Liver (tissue), 3 donors: ENCODE results near the gene PPP6R2.

Source experiments
- CTCF ChIP-seq: fragments of 150-350 bp; IDR thresholded peaks from 2 replicates; pipeline ENCODE4 v1.5.1; 2017; ENCODE audit warnings: improper control_type of control experiment, low read depth, low read length; ENCODE audit not compliant: missing input control
- GABPA ChIP-seq, 2 donors: IDR thresholded peaks in 1 of 2; conservative IDR thresholded peaks in 1 of 2; 2 replicates each; pipeline ENCODE4 v1.6.1; 2016; ENCODE audit warnings: antibody characterized with exemption in 2 of 2, mild to moderate bottlenecking in 1 of 2, moderate library complexity in 1 of 2
- MAX ChIP-seq: IDR thresholded peaks from 2 replicates; pipeline ENCODE4 v1.6.1; 2016; ENCODE audit warnings: antibody characterized with exemption
- ZBTB33 ChIP-seq: IDR thresholded peaks from 2 replicates; pipeline ENCODE4 v1.6.1; 2016; ENCODE audit warnings: antibody characterized with exemption
- donor health status: healthy.
- donor health status: healthy.

GRCh38 chr22:50432131-50432876 lies 89.2 kb downstream of the PPP6R2 start:
- TF ChIP-seq CTCF (no peak), MAX (no peak), ZBTB33 (no peak), GABPA (IDR thresholded peaks at IDR 0.05 in 1 of 2, conservative IDR thresholded peaks at IDR 0.05 in 1 of 2) (no peak)
